PC-3 (cell line): ENCODE data around the gene P2RY2. TPM values are rescaled to one million over a fixed set of nuclear protein-coding genes. Genes with fewer than 3 reads are reported as not detected.
A peak's percentile ranks its signal among the peaks of the same experiment; 100 is the strongest.

Source experiments
- ATAC-seq: fragments of 200-7000 bp; cut with Tn5 transposase; 2 replicates; pipeline ENCODE4 v1.9.1; 2020; ENCODE audit warnings: mild to moderate bottlenecking, moderate library complexity
- BruUV-seq: library from RNA; stranded (reverse); fragments of 400-500 nt; replicated peaks from 2 replicates; lab custom pipeline; 2021; lab: Mats Ljungman, UMichigan
- CTCF ChIA-PET: fragments of 300-600 bp; sonication (Branson Sonifier 250); formaldehyde crosslinking; loops from one replicate; lab custom pipeline; 2022; ENCODE audit warnings: antibody characterized with exemption; lab: Charles Lee
- POLR2A ChIA-PET: fragments of 300-600 bp; sonication (Branson Sonifier 250); formaldehyde crosslinking; loops from one replicate; lab custom pipeline; 2022; ENCODE audit warnings: antibody characterized with exemption; ENCODE audit not compliant: unreplicated experiment; lab: Charles Lee
- DNase-seq: peaks from one replicate; pipeline ENCODE4 v3.0.0-alpha.2; 2015
- H2AFZ ChIP-seq: fragments of 300-600 bp; sonication (generic); 2 replicates; pipeline ENCODE4 v1.6.0; 2016; ENCODE audit warnings: antibody characterized with exemption, low read length
- H3F3A ChIP-seq: fragments of 300-600 bp; sonication (generic); one replicate; pipeline ENCODE4 v1.6.0; 2017; ENCODE audit warnings: antibody characterized with exemption, low read length, control low read depth, mild to moderate bottlenecking; ENCODE audit not compliant: unreplicated experiment
- H3K27ac ChIP-seq: fragments of 300-600 bp; sonication (generic); 2 replicates; pipeline ENCODE4 v1.5.1; 2016; ENCODE audit warnings: mild to moderate bottlenecking, low read length
- H3K27me3 ChIP-seq: fragments of 300-600 bp; sonication (generic); 2 replicates; pipeline ENCODE4 v1.6.1; 2016; ENCODE audit warnings: low read length, mixed read lengths
- H3K36me3 ChIP-seq: fragments of 300-600 bp; sonication (generic); 2 replicates; pipeline ENCODE4 v1.6.1; 2016; ENCODE audit warnings: low read depth, mixed run types, low read length, mixed read lengths
- H3K4me1 ChIP-seq: fragments of 300-600 bp; sonication (generic); 2 replicates; pipeline ENCODE4 v1.5.1; 2016; ENCODE audit warnings: low read length; ENCODE audit not compliant: insufficient read depth
- H3K4me2 ChIP-seq: fragments of 300-600 bp; sonication (generic); 2 replicates; pipeline ENCODE4 v1.6.0; 2016; ENCODE audit warnings: low read length
- H3K4me3 ChIP-seq: fragments of 300-600 bp; sonication (generic); 2 replicates; pipeline ENCODE4 v1.5.1; 2016; ENCODE audit warnings: mild to moderate bottlenecking, low read length, mixed read lengths
- H3K79me2 ChIP-seq: fragments of 300-600 bp; sonication (generic); 2 replicates; pipeline ENCODE4 v1.6.1; 2017; ENCODE audit warnings: low read length, mixed read lengths
- H3K9ac ChIP-seq: fragments of 300-600 bp; sonication (generic); 2 replicates; pipeline ENCODE4 v1.6.0; 2016; ENCODE audit warnings: mild to moderate bottlenecking, low read length
- H3K9me2 ChIP-seq: fragments of 300-600 bp; sonication (generic); replicated peaks from 2 replicates; pipeline ENCODE4 v1.6.1; 2016; ENCODE audit warnings: mixed run types, low read length, mixed read lengths
- H3K9me3 ChIP-seq: fragments of 300-600 bp; sonication (generic); 2 replicates; pipeline ENCODE4 v1.6.1; 2016; ENCODE audit warnings: low read length, mixed read lengths
- H4K20me1 ChIP-seq: fragments of 300-600 bp; sonication (generic); 2 replicates; pipeline ENCODE4 v1.6.1; 2016; ENCODE audit warnings: low read length, mixed read lengths
- CTCF ChIP-seq: fragments of 300-600 bp; sonication (generic); conservative IDR thresholded peaks from 2 replicates; pipeline ENCODE4 v1.5.1; 2017; ENCODE audit warnings: antibody characterized with exemption, low read depth, mild to moderate bottlenecking, low read length
- EZH2 ChIP-seq: fragments of 300-600 bp; sonication (generic); IDR thresholded peaks from one replicate; pipeline ENCODE4 v1.6.1; 2017; ENCODE audit warnings: antibody characterized with exemption, mild to moderate bottlenecking, low read length; ENCODE audit not compliant: unreplicated experiment
- EZH2phosphoT487 ChIP-seq: fragments of 300-600 bp; sonication (generic); IDR thresholded peaks from 2 replicates; pipeline ENCODE4 v1.6.1; 2018; ENCODE audit warnings: mild to moderate bottlenecking, antibody characterized with exemption, low read length, borderline replicate concordance
- intact Hi-C: fragments of 100-400 bp; cut with micrococcal nuclease; formaldehyde crosslinking; loops from 2 replicates; pipeline ENCODE4 v1.9.0; 2023
- total RNA-seq: library from RNA; depleted of rRNA; stranded (reverse); fragments of >200 nt; gene quantifications from 2 replicates; pipeline ENCODE4 v1.2.3, GENCODE V29; 2014

Gene P2RY2
- total RNA-seq, 1 experiment from 2014 or later: 54.8 TPM

- DNase-seq (peak; percentile 96), ATAC-seq (peak; percentile 84)
- peak overlapping the region; percentile 7; the same call in 1 of the 2 replicates for H3K4me3 ChIP-seq
- H3K79me2 ChIP-seq: peaks cover 65% of the 10 kb centered on the region
- no peaks in the 10 kb centered on the region for H3K27me3 ChIP-seq
- ChIA-PET CTCF (interaction anchor here (0.7 kb wide), 1 partner anchor 348 kb away, joined by 4 read pairs; no protein-coding TSS in a partner anchor), POLR2A (no interaction called here)
- H3K4me1 ChIP-seq: peaks cover 19% of the 10 kb centered on the region
- no peaks in the 10 kb centered on the region for H3K9me3 ChIP-seq
- H2AFZ ChIP-seq: no peak overlapping the region
- peak overlapping the region; percentile 30 for H3K27ac ChIP-seq
- H3K36me3 ChIP-seq: peaks cover 28% of the 10 kb centered on the region
- no peaks in the 10 kb centered on the region for H4K20me1 ChIP-seq
- TF ChIP-seq CTCF (peak; percentile 66), EZH2 (no peak), EZH2phosphoT487 (no peak)
- no peaks in the 10 kb centered on the region for H3K9me2 ChIP-seq
- no TSS peak for BruUV-seq
- no peaks in the 10 kb centered on the region for H3F3A ChIP-seq
- intact Hi-C loops: no loop called here
- H3K4me2 ChIP-seq: peak overlapping the region; percentile 64
- no peak overlapping the region for H3K9ac ChIP-seq
Measured at GRCh38 chr11:73227571-73228211, 9.6 kb downstream of the P2RY2 start.

GRCh38 chr11:73228268-73229134 lies 10.4 kb downstream of the P2RY2 start:
- H3F3A ChIP-seq: no peaks in the 10 kb centered on the region
- no peak overlapping the region for H3K4me3 ChIP-seq
- H2AFZ ChIP-seq: no peak overlapping the region
- H3K9me2 ChIP-seq: no peaks in the 10 kb centered on the region
- intact Hi-C loops: no loop called here
- no peak overlapping the region for H3K27ac ChIP-seq
- peaks cover 19% of the 10 kb centered on the region for H3K4me1 ChIP-seq
- no peak overlapping the region for H3K9ac ChIP-seq
- DNase-seq (no peak), ATAC-seq (no peak)
- H3K9me3 ChIP-seq: no peaks in the 10 kb centered on the region
- peaks cover 29% of the 10 kb centered on the region for H3K36me3 ChIP-seq
- H3K79me2 ChIP-seq: peaks cover 57% of the 10 kb centered on the region
- peak overlapping the region; percentile 18 for H3K4me2 ChIP-seq
- POLR2A ChIA-PET: no interaction called here
- no peaks in the 10 kb centered on the region for H3K27me3 ChIP-seq
- H4K20me1 ChIP-seq: no peaks in the 10 kb centered on the region
- TF ChIP-seq EZH2phosphoT487 (no peak), EZH2 (no peak)
- no TSS peak for BruUV-seq
- CTCF ChIA-PET: interaction anchor here (0.6 to 0.7 kb wide), 2 partner anchors 349 to 1656 kb away, joined by 4 read pairs; no protein-coding TSS in a partner anchor

- no peak overlapping the region for H3K27ac ChIP-seq
- CTCF ChIA-PET: no interaction called here
- H3K79me2 ChIP-seq: peaks cover 48% of the 10 kb centered on the region
- intact Hi-C loops: no loop called here
- no peaks in the 10 kb centered on the region for H3K27me3 ChIP-seq
- H3K4me1 ChIP-seq: peaks cover 19% of the 10 kb centered on the region
- no peak overlapping the region for H3K4me3 ChIP-seq
- H2AFZ ChIP-seq: no peak overlapping the region
- H3K9me2 ChIP-seq: no peaks in the 10 kb centered on the region
- no peaks in the 10 kb centered on the region for H4K20me1 ChIP-seq
- no peaks in the 10 kb centered on the region for H3K9me3 ChIP-seq
- H3K36me3 ChIP-seq: peaks cover 35% of the 10 kb centered on the region
- ATAC-seq (no peak), DNase-seq (no peak)
- no TSS peak for BruUV-seq
- H3K9ac ChIP-seq: no peak overlapping the region
- TF ChIP-seq CTCF: no peak
- TF ChIP-seq EZH2phosphoT487: no peak
- TF ChIP-seq EZH2: no peak
- no peaks in the 10 kb centered on the region for H3F3A ChIP-seq
- POLR2A ChIA-PET: no interaction called here
- H3K4me2 ChIP-seq: no peak overlapping the region
Measured at GRCh38 chr11:73229321-73229895, 11.3 kb downstream of the P2RY2 start.
